Airway epithelial cell (primary cell): ENCODE results near the gene FAM237B. TPM values are rescaled to one million over a fixed set of nuclear protein-coding genes. Genes with fewer than 3 reads are reported as not detected.

Experiments
- total RNA-seq: library from RNA; depleted of rRNA; stranded (reverse); fragments of >200 nt; gene quantifications from 2 replicates; pipeline ENCODE4 v1.2.3, GENCODE V29; 2015

Gene FAM237B
- total RNA-seq = not detected in 2 replicates

DNA sequence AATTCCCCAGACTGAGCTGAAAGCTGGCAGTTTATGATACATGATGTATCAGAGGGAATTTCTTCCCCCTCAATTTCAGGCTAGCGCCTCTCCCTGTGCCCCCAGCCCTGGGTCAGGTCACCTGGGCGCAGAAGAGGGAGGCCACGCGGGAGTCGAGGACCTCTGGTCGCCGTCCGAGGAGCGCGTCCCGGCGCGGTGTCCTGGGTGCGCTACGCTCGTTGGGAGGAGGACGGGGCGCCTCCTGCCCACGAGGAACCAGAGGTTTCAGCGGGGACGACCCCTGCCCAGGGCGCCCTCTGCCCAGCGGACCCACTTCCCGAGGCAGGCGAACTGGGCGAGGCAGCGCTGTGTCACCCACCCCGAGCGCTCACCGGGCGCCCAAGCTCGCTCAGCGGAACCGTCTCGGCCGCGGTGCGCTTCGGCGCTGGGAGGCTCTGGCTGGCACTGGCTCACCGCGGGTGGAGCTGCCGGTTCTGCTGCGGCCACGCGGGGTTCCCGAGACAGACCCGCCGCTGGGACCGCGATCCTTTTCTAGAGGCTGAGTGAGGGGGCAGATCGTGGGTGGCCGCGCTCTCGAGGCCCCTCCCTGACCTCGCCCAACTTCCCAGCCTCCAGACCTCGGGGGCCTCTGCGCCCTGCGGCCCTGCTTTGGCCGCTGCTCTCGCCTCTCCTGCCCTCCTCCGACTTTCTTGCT is at the start of gene FAM237B:
FAM237B (minus strand) TSS at position 504 of the 694 bp plus-strand sequence. CDS start 1,556 bp downstream, outside the sequence.

DNA sequence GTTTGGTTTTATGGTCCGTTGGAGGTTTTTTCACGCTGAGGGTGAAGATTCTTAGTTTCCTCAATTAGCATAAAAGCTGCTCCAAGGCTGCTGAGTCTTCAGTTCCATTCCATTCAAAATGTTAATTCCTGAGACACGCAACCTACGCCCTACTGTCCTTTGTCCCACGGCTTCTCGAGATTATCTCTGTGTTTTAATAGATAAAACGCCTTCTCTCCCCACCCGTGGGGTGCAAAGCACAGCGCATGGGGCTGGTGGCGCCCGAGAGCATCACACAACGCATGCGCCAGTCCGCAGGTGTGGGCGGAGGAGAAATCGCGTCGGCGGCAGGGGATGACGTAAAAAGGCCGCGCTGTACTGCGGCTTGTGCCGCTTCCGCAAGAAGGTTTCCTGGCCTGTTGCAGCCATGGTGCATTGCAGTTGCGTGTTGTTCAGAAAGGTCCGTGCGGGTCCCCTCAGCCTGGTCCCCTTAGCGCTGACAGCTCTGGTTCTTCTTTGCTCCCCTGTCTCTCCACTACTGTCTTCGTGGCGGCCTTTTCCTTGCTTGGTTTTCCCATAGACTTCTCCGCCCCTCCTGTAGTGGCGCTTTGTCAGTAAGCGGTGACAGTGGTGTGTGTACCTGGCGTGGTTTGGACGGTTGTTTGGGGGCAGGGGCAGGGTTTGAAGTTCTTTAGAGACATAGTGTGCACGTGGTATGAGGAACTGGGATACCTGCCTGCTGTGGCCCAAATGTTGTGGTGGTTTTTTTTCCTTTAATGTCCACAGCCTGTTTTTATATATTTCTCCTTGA is 25.4 kb upstream of the FAM237B start, which contains the start of gene GTPBP10:
GTPBP10 (plus strand) TSS at position 381 of the 790 bp plus-strand sequence; CDS start at position 407, 26 bp downstream.

Other genes starting within 250 kb of the FAM237B start
- gene STEAP1, start 166.8 kb downstream of the FAM237B start, total RNA-seq = 17.6 and 20.3 TPM in 2 replicates
- 5.9 and 9.1 TPM in 2 replicates for gene STEAP2, start 109.6 kb downstream of the FAM237B start, total RNA-seq
- 0.28 and 0.49 TPM in 2 replicates for gene CFAP69, start 76.1 kb downstream of the FAM237B start, total RNA-seq
- gene GTPBP10, start 25.4 kb upstream of the FAM237B start, total RNA-seq = 8.2 and 12.0 TPM in 2 replicates
- gene CLDN12, start 82.2 kb upstream of the FAM237B start, total RNA-seq = 26.3 and 27.8 TPM in 2 replicates
- not detected in 2 replicates for gene PTTG1IP2, start 148.3 kb upstream of the FAM237B start, total RNA-seq